Retinal pigment epithelial cell (primary cell): Measurements from ENCODE around the gene NT5DC3.

Source experiments
- DNase-seq: peaks from one replicate; pipeline ENCODE4 v3.0.0-alpha.2; 2010; ENCODE audit warnings: low read depth
- H3K4me3 ChIP-seq: 2 replicates; pipeline ENCODE4 v1.5.1; 2011; ENCODE audit warnings: mild to moderate bottlenecking, low read length, control low read depth, moderate library complexity
- CTCF ChIP-seq: conservative IDR thresholded peaks from 2 replicates; pipeline ENCODE4 v1.5.1; 2011; ENCODE audit warnings: low read depth, low read length, control low read depth, inconsistent platforms

The NT5DC3 gene

GRCh38 chr12:103855036-103855712 lies 14.1 kb upstream of the NT5DC3 start:
- DNase-seq = peak; percentile 26
- TF ChIP-seq CTCF = no peak
- H3K4me3 ChIP-seq = no peak overlapping the region

GRCh38 chr12:103854372-103854973 lies 13.4 kb upstream of the NT5DC3 start:
- no peak overlapping the region for H3K4me3 ChIP-seq
- no peak for TF ChIP-seq CTCF
- DNase-seq = no peak

- no peak overlapping the region for H3K4me3 ChIP-seq
- peak; percentile 20 for DNase-seq
- no peak for TF ChIP-seq CTCF
Measured at GRCh38 chr12:103852498-103852997, 11.5 kb upstream of the NT5DC3 start.

- H3K4me3 ChIP-seq = no peak overlapping the region
- TF ChIP-seq CTCF = no peak
- DNase-seq = no peak
Measured at GRCh38 chr12:103851127-103851526, 10.1 kb upstream of the NT5DC3 start.

- DNase-seq = no peak
- no peak overlapping the region for H3K4me3 ChIP-seq
- no peak for TF ChIP-seq CTCF
Measured at GRCh38 chr12:103850429-103850828, 9.4 kb upstream of the NT5DC3 start.

GRCh38 chr12:103848917-103849491 lies 8.0 kb upstream of the NT5DC3 start:
- no peak for TF ChIP-seq CTCF
- no peak for DNase-seq
- H3K4me3 ChIP-seq = no peak overlapping the region

- no peak overlapping the region for H3K4me3 ChIP-seq
- no peak for TF ChIP-seq CTCF
- no peak for DNase-seq
Measured at GRCh38 chr12:103848143-103848542, 7.1 kb upstream of the NT5DC3 start.
